ENCODE results near the gene NOTCH3.

GRCh38 chr19:15244106-15244803 is 43.5 kb upstream of the NOTCH3 start:
- no peak for TF ChIP-seq CTCF (IDR thresholded peaks at IDR 0.05 in 2 of 3, conservative IDR thresholded peaks at IDR 0.05 in 1 of 3; ENCODE audit: borderline replicate concordance in 1 of 3, insufficient read depth in 1 of 3, low read depth in 2 of 3, low read length in 2 of 3)
- TF ChIP-seq CEBPB (IDR thresholded peaks at IDR 0.05; ENCODE audit: low read depth): no peak
- no peak for TF ChIP-seq EGR1 (IDR thresholded peaks at IDR 0.05; ENCODE audit: low read depth)
- no peak for TF ChIP-seq REST (IDR thresholded peaks at IDR 0.05; ENCODE audit: low read depth)
